ENCODE results near the gene IL4. TPM values are rescaled to one million over a fixed set of nuclear protein-coding genes. Genes with fewer than 3 reads are reported as not detected.
"Not testable (repeated sequence)": the region's sequence is repeated elsewhere in the genome, so short reads cannot be mapped to it uniquely, and the experiment has no call there.

The IL4 gene
- 1 to 10 TPM; 2.0 to 2.5 TPM for total RNA-seq

- ChIA-PET POLR2A (interaction anchor here (0.6 to 1.1 kb wide), 4 partner anchors 11 to 63 kb away, joined by 3 to 4 read pairs (median 3); partner anchors contain the start of genes IL13 and KIF3A), CTCF (interaction anchor here (0.7 to 2.5 kb wide), 2 partner anchors 12 to 32 kb away, joined by 3 to 9 read pairs; no protein-coding TSS in a partner anchor)
Observed at GRCh38 chr5:132673939-132674630, at the start of gene IL4. IL4 (plus strand) TSS chr5:132673989; CDS start chr5:132674051, 62 bp downstream.

- POLR2A ChIA-PET, result no interaction called here
- CTCF ChIA-PET, result no interaction called here
Observed at GRCh38 chr5:132627470-132627869, 46.3 kb upstream of the IL4 start.

GRCh38 chr5:132628814-132629213 lies 45.0 kb upstream of the IL4 start:
- ChIA-PET CTCF (no interaction called here), POLR2A (no interaction called here)

- ChIA-PET CTCF (no interaction called here), POLR2A (no interaction called here)
Observed at GRCh38 chr5:132629230-132629944, 44.4 kb upstream of the IL4 start.

GRCh38 chr5:132633587-132633986 lies 40.2 kb upstream of the IL4 start:
- CTCF ChIA-PET, result interaction anchor here (0.6 to 1.4 kb wide), 2 partner anchors 8 to 107 kb away, joined by 3 to 5 read pairs; no protein-coding TSS in a partner anchor

GRCh38 chr5:132635873-132636272 lies 37.9 kb upstream of the IL4 start:
- ChIA-PET CTCF (no interaction called here), POLR2A (no interaction called here)

More at GRCh38 chr5:132633587-132633986, 40.2 kb upstream of the IL4 start:
- POLR2A ChIA-PET, result not testable (repeated sequence)

GRCh38 chr5:132637241-132637640 lies 36.5 kb upstream of the IL4 start:
- ChIA-PET CTCF (no interaction called here), POLR2A (no interaction called here)

GRCh38 chr5:132639706-132640130 lies 34.1 kb upstream of the IL4 start:
- CTCF ChIA-PET, result interaction anchor here (0.7 to 2.5 kb wide), 3 partner anchors 70 to 113 kb away, joined by 4 to 11 read pairs (median 4); partner anchors contain the start of gene RAD50
- POLR2A ChIA-PET, result no interaction called here

GRCh38 chr5:132640613-132641012 lies 33.2 kb upstream of the IL4 start:
- CTCF ChIA-PET, result interaction anchor here (0.8 to 2.0 kb wide), 5 partner anchors 17 to 132 kb away, joined by 3 to 6 read pairs (median 4); partner anchors contain the start of genes IL13 and RAD50
- POLR2A ChIA-PET, result interaction anchor here (1.6 kb wide), 1 partner anchor 24 kb away, joined by 8 read pairs; no protein-coding TSS in a partner anchor

GRCh38 chr5:132641241-132641723 lies 32.5 kb upstream of the IL4 start:
- ChIA-PET POLR2A (interaction anchor here (0.9 to 1.6 kb wide), 3 partner anchors 21 to 33 kb away, joined by 3 to 8 read pairs (median 4); no protein-coding TSS in a partner anchor), CTCF (interaction anchor here (0.6 to 2.1 kb wide), 9 partner anchors 8 to 176 kb away, joined by 3 to 9 read pairs (median 3); partner anchors contain the start of genes IL13, IL4 and RAD50)

GRCh38 chr5:132641841-132642240 lies 31.9 kb upstream of the IL4 start:
- POLR2A ChIA-PET, result interaction anchor here (0.9 to 1.6 kb wide), 3 partner anchors 21 to 33 kb away, joined by 3 to 8 read pairs (median 4); no protein-coding TSS in a partner anchor
- CTCF ChIA-PET, result interaction anchor here (1.0 to 2.1 kb wide), 4 partner anchors 22 to 111 kb away, joined by 3 to 9 read pairs (median 5); partner anchors contain the start of genes IL4 and RAD50

- ChIA-PET CTCF (interaction anchor here (0.6 kb wide), 1 partner anchor 1519 kb away, joined by 3 read pairs; no protein-coding TSS in a partner anchor), POLR2A (no interaction called here)
Observed at GRCh38 chr5:132644177-132644576, 29.6 kb upstream of the IL4 start.

- ChIA-PET POLR2A (no interaction called here), CTCF (interaction anchor here (0.7 kb wide), 1 partner anchor 41 kb away, joined by 3 read pairs; no protein-coding TSS in a partner anchor)
Observed at GRCh38 chr5:132646583-132647266, 27.1 kb upstream of the IL4 start.

- ChIA-PET CTCF (no interaction called here), POLR2A (no interaction called here)
Observed at GRCh38 chr5:132647473-132647872, 26.3 kb upstream of the IL4 start.

GRCh38 chr5:132648355-132648754 lies 25.4 kb upstream of the IL4 start:
- POLR2A ChIA-PET, result no interaction called here
- CTCF ChIA-PET, result no interaction called here

- CTCF ChIA-PET, result no interaction called here
- POLR2A ChIA-PET, result no interaction called here
Observed at GRCh38 chr5:132651838-132652469, 21.8 kb upstream of the IL4 start.

- POLR2A ChIA-PET, result no interaction called here
- CTCF ChIA-PET, result no interaction called here
Observed at GRCh38 chr5:132653716-132654115, 20.1 kb upstream of the IL4 start.

GRCh38 chr5:132655821-132656773 lies 17.7 kb upstream of the IL4 start:
- CTCF ChIA-PET, result no interaction called here
- POLR2A ChIA-PET, result interaction anchor here (0.7 kb wide), 1 partner anchor 99 kb away, joined by 5 read pairs; the partner anchor contains the start of gene RAD50

Measured in activated CD8-positive, alpha-beta memory T cell treated with anti-CD3 and anti-CD28 coated beads for 36 hours (primary cell).